ENCODE measurements around the gene CAPZB.

CAPZB gene

DNA sequence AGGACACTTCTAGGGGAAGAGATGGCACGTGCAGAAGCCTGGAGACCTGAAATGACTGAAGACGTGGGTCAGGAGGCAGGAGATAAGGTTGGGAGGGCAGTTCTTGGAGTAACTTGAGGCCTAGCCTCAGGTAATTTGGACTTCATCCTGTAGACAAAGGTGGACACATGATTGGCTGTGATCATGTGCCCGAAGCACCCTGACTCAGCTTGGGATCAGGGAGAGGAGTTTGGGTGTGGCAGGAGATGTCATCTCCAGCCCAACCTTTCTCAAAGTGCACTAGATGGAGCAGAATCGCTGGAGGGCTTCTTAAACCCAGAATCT, 171.7 kb downstream of the CAPZB start:
- Histone ChIP-seq H3K4me2 (ENCODE audit: low read depth, low read length, poor library complexity, severe bottlenecking) (no peak overlapping the region), H3K79me2 (ENCODE audit: insufficient read depth, low read length) (no peaks in the 10 kb centered on the region), H3K9me3 (ENCODE audit: insufficient read depth, low read length) (no peaks in the 10 kb centered on the region), H3K36me3 (ENCODE audit: low read length) (no peaks in the 10 kb centered on the region), H3K4me3 (ENCODE audit: insufficient read depth, low read length, poor library complexity, severe bottlenecking) (no peak overlapping the region), H4K20me1 (ENCODE audit: low read depth, low read length) (no peaks in the 10 kb centered on the region), H3F3A (ENCODE audit: insufficient read depth) (peaks cover 7% of the 10 kb centered on the region; the same call in 1 of the 2 replicates), H2AFZ (ENCODE audit: low read depth, low read length, severe bottlenecking) (no peak overlapping the region), H3K9ac (ENCODE audit: low read length) (no peak overlapping the region), H3K9me2 (replicated peaks; ENCODE audit: insufficient read depth, low read length) (no peaks in the 10 kb centered on the region), H3K27ac (ENCODE audit: low read depth, low read length) (no peak overlapping the region), H3K27me3 (ENCODE audit: low read length) (no peaks in the 10 kb centered on the region)
- TF ChIP-seq EZH2phosphoT487 (conservative IDR thresholded peaks at IDR 0.05; ENCODE audit: low read length): no peak
- TF ChIP-seq, protein P1, sequence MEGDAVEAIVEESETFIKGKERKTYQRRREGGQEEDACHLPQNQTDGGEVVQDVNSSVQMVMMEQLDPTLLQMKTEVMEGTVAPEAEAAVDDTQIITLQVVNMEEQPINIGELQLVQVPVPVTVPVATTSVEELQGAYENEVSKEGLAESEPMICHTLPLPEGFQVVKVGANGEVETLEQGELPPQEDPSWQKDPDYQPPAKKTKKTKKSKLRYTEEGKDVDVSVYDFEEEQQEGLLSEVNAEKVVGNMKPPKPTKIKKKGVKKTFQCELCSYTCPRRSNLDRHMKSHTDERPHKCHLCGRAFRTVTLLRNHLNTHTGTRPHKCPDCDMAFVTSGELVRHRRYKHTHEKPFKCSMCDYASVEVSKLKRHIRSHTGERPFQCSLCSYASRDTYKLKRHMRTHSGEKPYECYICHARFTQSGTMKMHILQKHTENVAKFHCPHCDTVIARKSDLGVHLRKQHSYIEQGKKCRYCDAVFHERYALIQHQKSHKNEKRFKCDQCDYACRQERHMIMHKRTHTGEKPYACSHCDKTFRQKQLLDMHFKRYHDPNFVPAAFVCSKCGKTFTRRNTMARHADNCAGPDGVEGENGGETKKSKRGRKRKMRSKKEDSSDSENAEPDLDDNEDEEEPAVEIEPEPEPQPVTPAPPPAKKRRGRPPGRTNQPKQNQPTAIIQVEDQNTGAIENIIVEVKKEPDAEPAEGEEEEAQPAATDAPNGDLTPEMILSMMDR (IDR thresholded peaks at IDR 0.05; ENCODE audit: insufficient read depth, low read length, poor library complexity, severe bottlenecking): no peak

DNA sequence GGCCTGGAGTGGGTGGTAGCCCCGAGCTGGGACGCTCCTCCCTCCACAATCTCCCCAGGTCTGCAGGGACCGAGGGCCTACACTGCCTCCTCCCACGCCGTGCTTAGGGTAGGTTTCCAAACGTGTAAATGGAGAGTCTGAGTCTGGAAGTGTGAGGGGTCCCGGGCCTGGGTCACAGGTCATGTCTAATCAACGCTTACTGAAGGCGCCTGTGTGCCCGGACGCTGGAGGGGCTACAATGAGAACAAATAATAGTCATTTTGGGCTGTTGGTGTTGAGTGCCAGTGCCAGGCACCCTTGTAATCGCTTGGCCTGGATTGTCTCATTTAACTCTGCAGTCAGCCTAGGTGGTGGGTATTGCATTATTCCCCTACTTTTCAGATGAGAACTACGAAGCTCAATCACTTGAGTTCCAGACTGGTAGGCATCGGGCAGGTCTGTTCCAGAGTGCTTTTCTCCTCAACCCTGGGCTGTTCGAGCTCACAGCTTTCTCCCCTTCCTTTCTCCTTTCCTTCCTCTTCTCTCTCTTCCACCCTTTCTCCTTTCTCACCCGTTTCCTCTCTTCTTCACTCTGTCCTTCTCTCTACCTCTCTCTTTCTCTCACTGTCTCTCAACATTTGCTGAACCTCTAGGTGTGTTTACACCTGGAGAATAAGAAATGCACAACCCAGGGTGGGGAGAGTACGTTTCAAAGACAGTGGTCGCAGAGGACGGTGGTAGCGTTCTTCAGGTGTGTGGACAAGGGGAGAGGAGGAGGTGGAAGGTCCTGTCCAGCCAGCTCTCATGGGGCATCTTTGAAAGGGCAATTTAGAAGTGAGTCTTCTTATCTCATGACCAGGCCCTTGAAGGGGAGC, 172.3 kb downstream of the CAPZB start:
- Histone ChIP-seq H3K79me2 (ENCODE audit: insufficient read depth, low read length) (no peaks in the 10 kb centered on the region), H2AFZ (ENCODE audit: low read depth, low read length, severe bottlenecking) (peak overlapping the region; percentile 73), H3F3A (ENCODE audit: insufficient read depth) (peaks cover 7% of the 10 kb centered on the region; the same call in 1 of the 2 replicates)

DNA sequence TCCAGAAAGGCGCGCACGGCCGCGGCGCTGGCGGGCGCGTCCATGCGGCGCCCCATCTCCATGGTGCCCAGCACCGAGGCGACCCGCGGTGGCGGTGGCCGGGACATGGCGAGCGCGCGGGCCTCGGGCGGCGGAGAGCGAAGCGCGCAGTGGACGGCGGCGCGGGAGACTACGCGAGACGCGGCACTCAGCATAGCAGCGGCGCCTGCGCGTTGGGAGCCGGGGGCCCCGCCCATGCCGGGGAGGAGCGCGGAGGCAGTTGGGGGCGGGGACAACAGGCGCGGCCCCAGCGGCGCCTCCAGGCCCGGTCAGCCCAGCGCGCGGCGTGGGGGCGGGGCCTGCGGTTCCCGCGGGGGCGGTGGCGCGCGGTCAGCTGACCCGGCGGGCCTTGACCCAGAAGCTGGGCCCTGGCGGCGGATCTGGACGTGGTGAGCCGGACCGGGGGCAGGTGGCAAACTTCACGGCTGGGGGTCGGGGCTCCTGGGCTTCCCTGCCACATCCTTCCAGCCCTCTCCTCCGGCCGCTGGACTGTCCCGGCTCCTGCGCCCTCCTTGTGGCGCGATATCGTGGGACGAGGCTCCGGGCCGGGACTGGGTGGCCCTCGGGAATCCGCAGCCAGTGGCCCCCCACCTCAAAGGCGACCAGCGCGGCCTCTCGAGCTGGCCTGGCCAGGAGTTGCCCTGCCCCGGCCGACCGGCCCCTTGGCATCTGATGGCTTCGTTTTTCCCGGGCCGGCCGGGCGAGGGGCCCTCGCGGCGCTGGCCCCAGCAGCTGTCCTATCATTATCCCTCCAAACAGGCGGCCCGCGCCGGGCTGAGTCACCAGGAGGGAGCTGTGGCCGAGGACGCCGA, 173.2 kb downstream of the CAPZB start, which contains the start of the genes AKR7A2 and SLC66A1:
Gene AKR7A2, minus strand, starts transcription at position 214 of the 851 bp plus-strand sequence. Its CDS starts 20 bp downstream, at position 194.
Gene SLC66A1, plus strand, starts transcription at position 396 of the 851 bp plus-strand sequence. CDS start 5,352 bp downstream, outside the sequence.
- peaks cover 7% of the 10 kb centered on the region; the same call in 1 of the 2 replicates for H3F3A ChIP-seq (ENCODE audit: insufficient read depth)
- no peaks in the 10 kb centered on the region for H3K27me3 ChIP-seq (ENCODE audit: low read length)
- peak within 1 kb of the TSS; percentile 77 for H3K4me2 ChIP-seq (ENCODE audit: low read depth, low read length, poor library complexity, severe bottlenecking)
- peak within 1 kb of the TSS; percentile 96 for H3K9ac ChIP-seq (ENCODE audit: low read length)
- H4K20me1 ChIP-seq (ENCODE audit: low read depth, low read length): no peaks in the 10 kb centered on the region
- H3K9me2 ChIP-seq (replicated peaks; ENCODE audit: insufficient read depth, low read length): no peaks in the 10 kb centered on the region
- no peak within 1 kb of the TSS for H3K27ac ChIP-seq (ENCODE audit: low read depth, low read length)
- H3K36me3 ChIP-seq (ENCODE audit: low read length): no peaks in the 10 kb centered on the region
- no peaks in the 10 kb centered on the region for H3K79me2 ChIP-seq (ENCODE audit: insufficient read depth, low read length)
- H2AFZ ChIP-seq (ENCODE audit: low read depth, low read length, severe bottlenecking): peak within 1 kb of the TSS; percentile 94
- peak within 1 kb of the TSS; percentile 93 for H3K4me3 ChIP-seq (ENCODE audit: insufficient read depth, low read length, poor library complexity, severe bottlenecking)
- TF ChIP-seq, protein P1 (IDR thresholded peaks at IDR 0.05; ENCODE audit: insufficient read depth, low read length, poor library complexity, severe bottlenecking): no peak
- TF ChIP-seq EZH2phosphoT487 (conservative IDR thresholded peaks at IDR 0.05; ENCODE audit: low read length): no peak
- no peaks in the 10 kb centered on the region for H3K9me3 ChIP-seq (ENCODE audit: insufficient read depth, low read length)

More for the DNA sequence above, 172.3 kb downstream of the CAPZB start:
- H3K9me2 ChIP-seq (replicated peaks; ENCODE audit: insufficient read depth, low read length): no peaks in the 10 kb centered on the region
- peak overlapping the region; percentile 96 for H3K9ac ChIP-seq (ENCODE audit: low read length)
- H3K27ac ChIP-seq (ENCODE audit: low read depth, low read length): no peak overlapping the region
- H3K36me3 ChIP-seq (ENCODE audit: low read length): no peaks in the 10 kb centered on the region
- peak overlapping the region; percentile 67 for H3K4me3 ChIP-seq (ENCODE audit: insufficient read depth, low read length, poor library complexity, severe bottlenecking)
- TF ChIP-seq EZH2phosphoT487 (conservative IDR thresholded peaks at IDR 0.05; ENCODE audit: low read length): no peak
- TF ChIP-seq, protein P1 (IDR thresholded peaks at IDR 0.05; ENCODE audit: insufficient read depth, low read length, poor library complexity, severe bottlenecking): no peak
- peak overlapping the region; percentile 68 for H3K4me2 ChIP-seq (ENCODE audit: low read depth, low read length, poor library complexity, severe bottlenecking)
- no peaks in the 10 kb centered on the region for H4K20me1 ChIP-seq (ENCODE audit: low read depth, low read length)
- no peaks in the 10 kb centered on the region for H3K27me3 ChIP-seq (ENCODE audit: low read length)
- H3K9me3 ChIP-seq (ENCODE audit: insufficient read depth, low read length): no peaks in the 10 kb centered on the region
